Astrocyte (in vitro differentiated cells and primary cell): ENCODE measurements around the gene IGHMBP2. TPM values are rescaled to one million over a fixed set of nuclear protein-coding genes. Genes with fewer than 3 reads are reported as not detected.

Experiments
- DNase-seq: peaks from one replicate; pipeline ENCODE4 v3.0.0-alpha.2; 2010; ENCODE audit warnings: low read depth
- FAIRE-seq: peaks from 2 replicates; lab custom pipeline; 2011; peaks lifted over from hg19 to GRCh38; lab: Jason Lieb, UNC
- H2AFZ ChIP-seq: 2 replicates; pipeline ENCODE4 v1.6.0; 2012; ENCODE audit warnings: low read depth, low read length, inconsistent platforms
- H3K27ac ChIP-seq: 2 replicates; pipeline ENCODE4 v1.5.1; 2011; ENCODE audit warnings: low read depth, low read length, inconsistent platforms
- H3K27me3 ChIP-seq: 2 replicates; pipeline ENCODE4 v1.6.0; 2011; ENCODE audit warnings: low read length, inconsistent platforms; ENCODE audit not compliant: insufficient read depth
- H3K36me3 ChIP-seq: 2 replicates; pipeline ENCODE4 v1.5.1; 2011; ENCODE audit warnings: low read length, inconsistent platforms; ENCODE audit not compliant: insufficient read depth
- H3K4me1 ChIP-seq: 2 replicates; pipeline ENCODE4 v1.5.1; 2011; ENCODE audit warnings: low read length, inconsistent platforms; ENCODE audit not compliant: insufficient read depth
- H3K4me2 ChIP-seq: 2 replicates; pipeline ENCODE4 v1.6.0; 2012; ENCODE audit warnings: low read length, inconsistent platforms
- H3K4me3 ChIP-seq: 2 replicates; pipeline ENCODE4 v1.5.1; 2011; ENCODE audit warnings: low read depth, mild to moderate bottlenecking, low read length, inconsistent platforms; ENCODE audit not compliant: insufficient read depth
- H3K79me2 ChIP-seq: 2 replicates; pipeline ENCODE4 v1.6.0; 2012; ENCODE audit warnings: mild to moderate bottlenecking, low read length, inconsistent platforms; ENCODE audit not compliant: insufficient read depth
- H3K9ac ChIP-seq: 2 replicates; pipeline ENCODE4 v1.6.0; 2012; ENCODE audit warnings: mild to moderate bottlenecking, low read length, inconsistent platforms
- H3K9me3 ChIP-seq: 2 replicates; pipeline ENCODE4 v1.5.1; 2012; ENCODE audit warnings: low read depth, mild to moderate bottlenecking, low read length, inconsistent platforms; ENCODE audit not compliant: insufficient read depth
- H4K20me1 ChIP-seq: 2 replicates; pipeline ENCODE4 v1.6.0; 2012; ENCODE audit warnings: low read length, inconsistent platforms; ENCODE audit not compliant: insufficient read depth
- H3K27ac Mint-ChIP-seq: one replicate; pipeline ENCODE4 v1.8.0; 2021; ENCODE audit warnings: mild to moderate bottlenecking, mixed read lengths; ENCODE audit not compliant: unreplicated experiment
- H3K27me3 Mint-ChIP-seq: one replicate; pipeline ENCODE4 v1.8.0; 2021; ENCODE audit warnings: low read depth, mixed read lengths; ENCODE audit not compliant: unreplicated experiment
- H3K36me3 Mint-ChIP-seq: one replicate; pipeline ENCODE4 v1.8.0; 2021; ENCODE audit warnings: low read depth, mixed read lengths; ENCODE audit not compliant: unreplicated experiment
- H3K4me1 Mint-ChIP-seq: one replicate; pipeline ENCODE4 v1.8.0; 2021; ENCODE audit warnings: low read depth, mixed read lengths; ENCODE audit not compliant: unreplicated experiment
- H3K4me3 Mint-ChIP-seq: one replicate; pipeline ENCODE4 v1.8.0; 2021; ENCODE audit warnings: mild to moderate bottlenecking, moderate library complexity, mixed read lengths; ENCODE audit not compliant: unreplicated experiment
- H3K9me3 Mint-ChIP-seq: one replicate; pipeline ENCODE4 v1.8.0; 2021; ENCODE audit warnings: mild to moderate bottlenecking, mixed read lengths; ENCODE audit not compliant: unreplicated experiment
- CTCF ChIP-seq: IDR thresholded peaks from 2 replicates; pipeline ENCODE4 v1.5.1; 2011; ENCODE audit warnings: low read depth, mild to moderate bottlenecking, inconsistent platforms, low read length, moderate library complexity; ENCODE audit not compliant: insufficient read depth
- EZH2 ChIP-seq: IDR thresholded peaks from 2 replicates; pipeline ENCODE4 v1.6.1; 2012; ENCODE audit warnings: mild to moderate bottlenecking, low read length, inconsistent platforms; ENCODE audit not compliant: insufficient read depth
- total RNA-seq: library from RNA; stranded (reverse); gene quantifications from 2 replicates; pipeline ENCODE4 v1.2.1, GENCODE V29; 2021

Gene IGHMBP2
- total RNA-seq, 1 donor from 2014 or later, result 14.0 TPM

GRCh38 chr11:68940651-68941323 is 37.1 kb downstream of the IGHMBP2 start:
- Mint-ChIP-seq H3K4me1 (peaks cover 5% of the 10 kb centered on the region), H3K27me3 (no peaks in the 10 kb centered on the region), H3K4me3 (no peak overlapping the region), H3K36me3 (peaks cover 7% of the 10 kb centered on the region), H3K9me3 (no peaks in the 10 kb centered on the region), H3K27ac (no peak overlapping the region)
- Histone ChIP-seq H3K27me3 (no peaks in the 10 kb centered on the region), H3K27ac (no peak overlapping the region), H3K79me2 (no peaks in the 10 kb centered on the region), H3K36me3 (no peaks in the 10 kb centered on the region), H2AFZ (no peak overlapping the region), H4K20me1 (no peaks in the 10 kb centered on the region), H3K4me3 (no peak overlapping the region), H3K4me2 (no peak overlapping the region), H3K9ac (no peak overlapping the region), H3K4me1 (no peaks in the 10 kb centered on the region), H3K9me3 (no peaks in the 10 kb centered on the region)
- DNase-seq, result no peak
- FAIRE-seq, result no peak
- no peak for TF ChIP-seq EZH2
- no peak for TF ChIP-seq CTCF

GRCh38 chr11:68941324-68942094 is 37.8 kb downstream of the IGHMBP2 start:
- TF ChIP-seq CTCF, result no peak
- TF ChIP-seq EZH2, result no peak
- no peak overlapping the region for H3K4me3 Mint-ChIP-seq
- no peaks in the 10 kb centered on the region for H3K9me3 ChIP-seq
- DNase-seq, result no peak
- H3K27me3 Mint-ChIP-seq, result no peaks in the 10 kb centered on the region
- peaks cover 3% of the 10 kb centered on the region for H3K4me1 ChIP-seq
- H3K27ac Mint-ChIP-seq, result no peak overlapping the region
- no peak for FAIRE-seq
- H3K27ac ChIP-seq, result no peak overlapping the region
- H3K9me3 Mint-ChIP-seq, result no peaks in the 10 kb centered on the region
- no peak overlapping the region for H2AFZ ChIP-seq
- no peak overlapping the region for H3K4me3 ChIP-seq
- no peak overlapping the region for H3K4me2 ChIP-seq
- H3K79me2 ChIP-seq, result no peaks in the 10 kb centered on the region
- H3K27me3 ChIP-seq, result no peaks in the 10 kb centered on the region
- no peaks in the 10 kb centered on the region for H4K20me1 ChIP-seq
- peaks cover 9% of the 10 kb centered on the region for H3K4me1 Mint-ChIP-seq
- H3K36me3 ChIP-seq, result no peaks in the 10 kb centered on the region
- peaks cover 7% of the 10 kb centered on the region for H3K36me3 Mint-ChIP-seq
- H3K9ac ChIP-seq, result no peak overlapping the region
